ENCODE results near the gene ZNF683. TPM values are rescaled to one million over a fixed set of nuclear protein-coding genes. Genes with fewer than 3 reads are reported as not detected.

Gene ZNF683
- total RNA-seq, 6 experiments from 2014 or later, result 0.19 TPM; not detected in 5

GRCh38 chr1:26373789-26374188 is 1.2 kb upstream of the ZNF683 start:
- DNase-seq, result no peak
- Histone ChIP-seq H3K9me3 (no peaks in the 10 kb centered on the region), H3K4me1 (no peaks in the 10 kb centered on the region), H3K27ac (no peak overlapping the region), H3K36me3 (no peaks in the 10 kb centered on the region), H3K27me3 (no peaks in the 10 kb centered on the region), H3K4me3 (no peak overlapping the region)
- WGBS (ENCODE audit: insufficient coverage, low coverage, low lambda C conversion rate, missing lambda C conversion rate), result 29% methylated on average over 2 of the region's 2 CpGs
- TF ChIP-seq CTCF (IDR thresholded peaks at IDR 0.05) (no peak), POLR2A (IDR thresholded peaks at IDR 0.05) (no peak)
- intact Hi-C loops (cut with DNase I), result no loop called here
- no peak for ATAC-seq

- intact Hi-C loops (cut with DNase I), result no loop called here
- TF ChIP-seq CTCF (IDR thresholded peaks at IDR 0.05) (no peak), POLR2A (IDR thresholded peaks at IDR 0.05) (no peak)
- no peaks in the 10 kb centered on the region for H3K27me3 ChIP-seq
- ATAC-seq, result no peak
- H3K36me3 ChIP-seq, result no peaks in the 10 kb centered on the region
- H3K9me3 ChIP-seq, result no peaks in the 10 kb centered on the region
- DNase-seq, result no peak
- no peak overlapping the region for H3K27ac ChIP-seq
- H3K4me1 ChIP-seq, result no peaks in the 10 kb centered on the region
- 46% methylated on average over 4 of the region's 4 CpGs for WGBS (ENCODE audit: insufficient coverage, low coverage, low lambda C conversion rate, missing lambda C conversion rate)
- H3K4me3 ChIP-seq, result no peak overlapping the region
These were observed 731 bp upstream of the ZNF683 start for GRCh38 chr1:26373281-26373680.

- H3K4me3 ChIP-seq, result no peak overlapping the region
- H3K36me3 ChIP-seq, result no peaks in the 10 kb centered on the region
- intact Hi-C loops (cut with DNase I), result no loop called here
- ATAC-seq (no peak), DNase-seq (no peak)
- TF ChIP-seq CTCF (IDR thresholded peaks at IDR 0.05) (no peak), POLR2A (IDR thresholded peaks at IDR 0.05) (no peak)
- H3K9me3 ChIP-seq, result no peaks in the 10 kb centered on the region
- no peak overlapping the region for H3K27ac ChIP-seq
- WGBS (ENCODE audit: insufficient coverage, low coverage, low lambda C conversion rate, missing lambda C conversion rate), result 55% methylated on average over 2 of the region's 5 CpGs
- H3K27me3 ChIP-seq, result no peaks in the 10 kb centered on the region
- no peaks in the 10 kb centered on the region for H3K4me1 ChIP-seq
These were observed 511 bp downstream of the ZNF683 start for GRCh38 chr1:26372039-26372438.

GRCh38 chr1:26370591-26371382 is 1.8 kb downstream of the ZNF683 start:
- no peaks in the 10 kb centered on the region for H3K9me3 ChIP-seq
- no peak overlapping the region for H3K4me3 ChIP-seq
- no peak overlapping the region for H3K27ac ChIP-seq
- TF ChIP-seq POLR2A (IDR thresholded peaks at IDR 0.05), result no peak
- no peaks in the 10 kb centered on the region for H3K4me1 ChIP-seq
- DNase-seq (no peak), ATAC-seq (no peak)
- WGBS (ENCODE audit: insufficient coverage, low coverage, low lambda C conversion rate, missing lambda C conversion rate), result 45% methylated on average over 5 of the region's 6 CpGs
- H3K36me3 ChIP-seq, result no peaks in the 10 kb centered on the region
- H3K27me3 ChIP-seq, result no peaks in the 10 kb centered on the region
- intact Hi-C loops (cut with DNase I), result no loop called here

- DNase-seq (no peak), ATAC-seq (no peak)
- no peak overlapping the region for H3K4me3 ChIP-seq
- no peaks in the 10 kb centered on the region for H3K4me1 ChIP-seq
- 90% methylated on average over 3 of the region's 3 CpGs for WGBS (ENCODE audit: insufficient coverage, low coverage, low lambda C conversion rate, missing lambda C conversion rate)
- no peaks in the 10 kb centered on the region for H3K27me3 ChIP-seq
- no peak for TF ChIP-seq POLR2A (IDR thresholded peaks at IDR 0.05)
- TF ChIP-seq CTCF (IDR thresholded peaks at IDR 0.05), result no peak
- H3K36me3 ChIP-seq, result no peaks in the 10 kb centered on the region
- no peak overlapping the region for H3K27ac ChIP-seq
- no peaks in the 10 kb centered on the region for H3K9me3 ChIP-seq
- intact Hi-C loops (cut with DNase I), result loop anchor here (10.0 kb wide), 2 partner anchors 74 to 84 kb away; partner anchors contain the start of gene SH3BGRL3 (in 1 of the 2)
These were observed 4.1 kb downstream of the ZNF683 start for GRCh38 chr1:26368486-26368885.

Data from right lobe of liver (tissue), 6 donors.